Testis (tissue), 3 donors: ENCODE measurements around the gene PIGX. TPM values are rescaled to one million over a fixed set of nuclear protein-coding genes. Genes with fewer than 3 reads are reported as not detected.
A peak's percentile ranks its signal among the peaks of the same experiment; 100 is the strongest.
"Not testable (repeated sequence)": the region's sequence is repeated elsewhere in the genome, so short reads cannot be mapped to it uniquely, and the experiment has no call there.

ENCODE experiments used
- DNase-seq: peaks from one replicate; pipeline ENCODE4 v3.0.0-alpha.2; 2019
- H3K27ac ChIP-seq, 2 donors: fragments of 200-600 bp; sonication (generic); one replicate each; pipeline ENCODE4 v1.5.1; 2019
- H3K27me3 ChIP-seq: fragments of 200-600 bp; sonication (generic); one replicate; pipeline ENCODE4 v1.5.1; 2019
- H3K36me3 ChIP-seq: fragments of 200-600 bp; sonication (generic); one replicate; pipeline ENCODE4 v1.5.1; 2017; ENCODE audit warnings: low read depth; ENCODE audit errors: missing control alignments
- H3K4me1 ChIP-seq: fragments of 200-600 bp; sonication (generic); one replicate; pipeline ENCODE4 v1.5.1; 2019
- H3K4me3 ChIP-seq, 2 donors: fragments of 200-600 bp; sonication (generic); one replicate each; pipeline ENCODE4 v1.5.1; 2017 to 2019
- H3K9me3 ChIP-seq: fragments of 200-600 bp; sonication (generic); one replicate; pipeline ENCODE4 v1.5.1; 2017
- POLR2A ChIP-seq: fragments of 450-650 bp; IDR thresholded peaks from one replicate; pipeline ENCODE4 v1.6.1; 2017; ENCODE audit warnings: antibody characterized with exemption, mild to moderate bottlenecking, moderate library complexity
- WGBS, 2 donors: methylation state at CpG; one replicate each; pipeline ENCODE4 v1.1.5; 2018; 5-methylcytosine and 5-hydroxymethylcytosine counted together
- intact Hi-C: fragments of 100-400 bp; cut with DNase I; formaldehyde crosslinking; loops from one replicate; pipeline ENCODE4 v1.15.1; 2023; ENCODE audit warnings: low total_unique reads
- polyA plus RNA-seq: library from polyadenylated mRNA; stranded (reverse); fragments of 350-450 nt; fragmentation: Illumina TruSeq; extraction: RNeasy Lipid Tissue Mini Kit (QIAGEN cat#74804); gene quantifications from one replicate; pipeline ENCODE4 v1.2.3, GENCODE V29; 2014; ENCODE audit warnings: low read depth, low replicate concordance; ENCODE audit not compliant: insufficient read depth
- total RNA-seq, 2 donors: library from RNA; depleted of rRNA; stranded (reverse); fragments of >200 nt; gene quantifications; one replicate each; pipeline ENCODE4 v1.2.3, GENCODE V29; 2016
- TF ChIP-seq, protein P1 (sequence below), 3 experiments: fragments of 450-650 bp in 2 of 3; fragments of 200-600 bp in 1 of 3; sonication (generic) in 1 of 3; IDR thresholded peaks; one replicate each; pipeline ENCODE4 v1.5.1; 2016 to 2019; ENCODE audit warnings: antibody characterized with exemption in 3 of 3, mild to moderate bottlenecking in 2 of 3, moderate library complexity in 1 of 3

The PIGX gene
- total and polyA plus RNA-seq, 3 donors from 2014 or later, result 21.6 to 37.5 (median 23.8) TPM

- peak overlapping the region; percentile 81 to 99 for H3K4me3 ChIP-seq
- H3K4me1 ChIP-seq, result peaks cover 6% of the 10 kb centered on the region
- H3K9me3 ChIP-seq, result no peaks in the 10 kb centered on the region
- WGBS, 2 donors, result 1% methylated on average over 30 of the region's 30 CpGs
- H3K27me3 ChIP-seq, result no peaks in the 10 kb centered on the region
- TF ChIP-seq, protein P1, sequence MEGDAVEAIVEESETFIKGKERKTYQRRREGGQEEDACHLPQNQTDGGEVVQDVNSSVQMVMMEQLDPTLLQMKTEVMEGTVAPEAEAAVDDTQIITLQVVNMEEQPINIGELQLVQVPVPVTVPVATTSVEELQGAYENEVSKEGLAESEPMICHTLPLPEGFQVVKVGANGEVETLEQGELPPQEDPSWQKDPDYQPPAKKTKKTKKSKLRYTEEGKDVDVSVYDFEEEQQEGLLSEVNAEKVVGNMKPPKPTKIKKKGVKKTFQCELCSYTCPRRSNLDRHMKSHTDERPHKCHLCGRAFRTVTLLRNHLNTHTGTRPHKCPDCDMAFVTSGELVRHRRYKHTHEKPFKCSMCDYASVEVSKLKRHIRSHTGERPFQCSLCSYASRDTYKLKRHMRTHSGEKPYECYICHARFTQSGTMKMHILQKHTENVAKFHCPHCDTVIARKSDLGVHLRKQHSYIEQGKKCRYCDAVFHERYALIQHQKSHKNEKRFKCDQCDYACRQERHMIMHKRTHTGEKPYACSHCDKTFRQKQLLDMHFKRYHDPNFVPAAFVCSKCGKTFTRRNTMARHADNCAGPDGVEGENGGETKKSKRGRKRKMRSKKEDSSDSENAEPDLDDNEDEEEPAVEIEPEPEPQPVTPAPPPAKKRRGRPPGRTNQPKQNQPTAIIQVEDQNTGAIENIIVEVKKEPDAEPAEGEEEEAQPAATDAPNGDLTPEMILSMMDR (IDR thresholded peaks at IDR 0.05), result no peak
- no peak for TF ChIP-seq POLR2A
- intact Hi-C loops, result no loop called here
- peak overlapping the region; percentile 97 to 99 for H3K27ac ChIP-seq
- H3K36me3 ChIP-seq, result no peaks in the 10 kb centered on the region
- peak; percentile 43 for DNase-seq
These were observed 28.5 kb downstream of the PIGX start for GRCh38 chr3:196740481-196741248.

DNA sequence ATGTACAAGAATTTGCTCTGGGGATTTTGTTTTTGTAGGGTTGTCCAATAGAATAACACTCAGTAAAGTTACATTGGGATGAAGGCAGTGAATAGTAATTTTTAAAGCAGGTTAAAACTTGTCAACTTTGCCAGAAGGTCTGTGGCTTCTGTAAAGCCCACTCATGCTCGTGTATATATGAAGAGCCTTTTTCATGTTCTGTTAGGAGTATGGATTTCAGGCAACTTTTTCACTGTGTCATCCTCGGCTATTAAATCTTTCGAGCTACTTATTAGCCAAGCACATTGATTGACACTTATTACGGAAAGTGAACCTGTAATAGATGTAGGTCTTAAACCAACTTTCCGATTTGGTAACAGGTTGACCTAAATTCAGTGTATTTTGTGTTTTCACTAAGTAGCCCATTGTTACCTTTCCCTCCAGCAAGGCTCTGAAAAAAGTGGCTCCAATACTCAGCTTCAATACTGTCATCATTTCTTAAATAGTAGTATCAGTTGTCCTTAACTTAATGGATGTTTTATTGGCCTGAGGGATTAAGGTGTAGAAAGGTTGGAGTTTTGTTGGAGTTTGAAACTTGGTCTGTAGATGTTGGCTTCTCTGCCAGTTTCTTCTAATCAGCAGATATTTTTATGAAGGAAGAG, 29.2 kb downstream of the PIGX start:
- intact Hi-C loops, result no loop called here
- TF ChIP-seq, protein P1 (IDR thresholded peaks at IDR 0.05), result no peak
- no peak for TF ChIP-seq POLR2A
- H3K27ac ChIP-seq, result peak overlapping the region; percentile 97 to 99
- peak overlapping the region; percentile 81 to 99 for H3K4me3 ChIP-seq
- WGBS, 2 donors, result 17 to 28% methylated on average over 5 of the region's 5 CpGs
- H3K9me3 ChIP-seq, result no peaks in the 10 kb centered on the region
- no peaks in the 10 kb centered on the region for H3K36me3 ChIP-seq
- no peaks in the 10 kb centered on the region for H3K27me3 ChIP-seq
- DNase-seq, result no peak
- peaks cover 6% of the 10 kb centered on the region for H3K4me1 ChIP-seq

GRCh38 chr3:196743569-196743968, 31.4 kb downstream of the PIGX start:
- H3K9me3 ChIP-seq, intact Hi-C loops, H3K27me3 ChIP-seq, H3K36me3 ChIP-seq, H3K4me3 ChIP-seq, H3K4me1 ChIP-seq, DNase-seq, H3K27ac ChIP-seq: not testable (repeated sequence)
- WGBS, 2 donors, result 77 to 86% methylated on average over 10 of the region's 10 CpGs

GRCh38 chr3:196749125-196749524, 36.9 kb downstream of the PIGX start:
- Histone ChIP-seq H3K9me3 (no peaks in the 10 kb centered on the region), H3K4me3 (no peak overlapping the region), H3K27ac (no peak overlapping the region), H3K27me3 (no peaks in the 10 kb centered on the region), H3K36me3 (no peaks in the 10 kb centered on the region), H3K4me1 (no peaks in the 10 kb centered on the region)
- TF ChIP-seq, protein P1 (IDR thresholded peaks at IDR 0.05), result no peak
- TF ChIP-seq POLR2A, result no peak
- DNase-seq, result no peak
- WGBS, 2 donors, result 83 to 87% methylated on average over 8 of the region's 8 CpGs
- intact Hi-C loops, result no loop called here

GRCh38 chr3:196753201-196753600, 41.0 kb downstream of the PIGX start:
- no peaks in the 10 kb centered on the region for H3K9me3 ChIP-seq
- H3K36me3 ChIP-seq, result no peaks in the 10 kb centered on the region
- WGBS, 2 donors, result 94 to 99% methylated on average over 7 to 8 of the region's 8 CpGs
- intact Hi-C loops, result no loop called here
- DNase-seq, result no peak
- no peak for TF ChIP-seq POLR2A
- TF ChIP-seq, protein P1 (IDR thresholded peaks at IDR 0.05), result no peak
- H3K27me3 ChIP-seq, result no peaks in the 10 kb centered on the region
- no peaks in the 10 kb centered on the region for H3K4me1 ChIP-seq
- no peak overlapping the region for H3K27ac ChIP-seq
- H3K4me3 ChIP-seq, result no peak overlapping the region
